HepG2 (cell line): ENCODE data around the gene CACNA1I. TPM values are rescaled to one million over a fixed set of nuclear protein-coding genes. Genes with fewer than 3 reads are reported as not detected.

Experiments used
- ATAC-seq: fragments of 200-7000 bp; cut with Tn5 transposase; 3 replicates; pipeline ENCODE4 v1.9.1; 2020; ENCODE audit warnings: mild to moderate bottlenecking, moderate library complexity
- BruUV-seq: library from RNA; stranded (reverse); fragments of 400-500 nt; replicated peaks from 2 replicates; lab custom pipeline; 2021; lab: Mats Ljungman, UMichigan
- CTCF ChIA-PET: fragments of 300-600 bp; formaldehyde crosslinking; extraction: SDS; loops from one replicate; lab custom pipeline; 2021; ENCODE audit warnings: low total read pairs, inconsistent platforms, low intra/inter-chr PET ratio; lab: Yijun Ruan, JAX
- POLR2A ChIA-PET: fragments of 350-600 bp; sonication (Branson Sonifier 250); formaldehyde crosslinking; loops from one replicate; lab custom pipeline; 2020; ENCODE audit warnings: antibody characterized with exemption, inconsistent platforms; lab: Yijun Ruan, JAX
- DNase-seq: peaks from one replicate; pipeline ENCODE4 v3.0.0-alpha.2; 2015; ENCODE audit warnings: low spot score
- FAIRE-seq: peaks from 3 replicates; lab custom pipeline; 2011; peaks lifted over from hg19 to GRCh38; lab: Jason Lieb, UNC
- H2AFZ ChIP-seq: one replicate; pipeline ENCODE4 v1.6.1; 2011; ENCODE audit warnings: low read length, inconsistent platforms
- H3K27ac ChIP-seq: fragments of 300-600 bp; 3 replicates; pipeline ENCODE4 v1.8.0; 2011; ENCODE audit warnings: mixed run types, mild to moderate bottlenecking, mixed read lengths, low read length, inconsistent platforms; ENCODE audit not compliant: insufficient read depth; ENCODE audit errors: extremely low read length
- H3K27me3 ChIP-seq, 2 experiments: fragments of 200-600 bp in 1 of 2; 2 replicates in 1 of 2; 3 replicates in 1 of 2; pipeline versions ENCODE4 v1.6.0 to v1.8.0; 2011; ENCODE audit warnings: low read length in 2 of 2, mild to moderate bottlenecking in 2 of 2, moderate library complexity in 2 of 2, inconsistent platforms in 1 of 2; ENCODE audit not compliant: insufficient read depth in 2 of 2, control insufficient read depth in 1 of 2
- H3K36me3 ChIP-seq, 2 experiments: fragments of 200-600 bp in 1 of 2; replicated peaks in 1 of 2; 2 replicates in 1 of 2; 3 replicates in 1 of 2; pipeline versions ENCODE4 v1.5.1 to v1.8.0; 2011; ENCODE audit warnings: low read length in 2 of 2, inconsistent platforms in 1 of 2; ENCODE audit not compliant: insufficient read depth in 2 of 2, control insufficient read depth in 1 of 2
- H3K4me1 ChIP-seq: 2 replicates; pipeline ENCODE4 v1.5.1; 2012; ENCODE audit warnings: low read length, inconsistent platforms; ENCODE audit not compliant: insufficient read depth
- H3K4me2 ChIP-seq: 2 replicates; pipeline ENCODE4 v1.6.0; 2011; ENCODE audit warnings: low read depth, low read length, inconsistent platforms
- H3K4me3 ChIP-seq, 3 experiments: fragments of 200-600 bp in 1 of 3; sonication (generic), shearing (Covaris generic) in 1 of 3; replicated peaks in 1 of 3; 2 replicates each; pipeline ENCODE4 v1.5.1; 2011 to 2016; ENCODE audit warnings: low read length in 3 of 3, inconsistent platforms in 2 of 3, low read depth in 2 of 3, mild to moderate bottlenecking in 2 of 3, control low read depth in 1 of 3, mixed read lengths in 1 of 3; ENCODE audit not compliant: insufficient read depth in 1 of 3
- H3K79me2 ChIP-seq: one replicate; pipeline ENCODE4 v1.6.1; 2011; ENCODE audit warnings: low read length, inconsistent platforms; ENCODE audit not compliant: insufficient read depth
- H3K9ac ChIP-seq: 2 replicates; pipeline ENCODE4 v1.6.0; 2011; ENCODE audit warnings: mild to moderate bottlenecking, low read depth, low read length, inconsistent platforms; ENCODE audit not compliant: insufficient read depth
- H3K9me3 ChIP-seq: 2 replicates; pipeline ENCODE4 v1.5.1; 2012; ENCODE audit warnings: mild to moderate bottlenecking, low read length
- H4K20me1 ChIP-seq: 2 replicates; pipeline ENCODE4 v1.6.0; 2011; ENCODE audit warnings: inconsistent platforms, mild to moderate bottlenecking, low read length, moderate library complexity; ENCODE audit not compliant: insufficient read depth
- CREB1 ChIP-seq, 2 experiments: fragments of 450-650 bp in 1 of 2; IDR thresholded peaks; 2 replicates each; pipeline ENCODE4 v1.6.1; 2016 to 2017; ENCODE audit warnings: control low read depth in 1 of 2, mild to moderate bottlenecking in 1 of 2, missing compliant biosample characterization in 1 of 2, missing genetic modification characterization in 1 of 2
- DBP ChIP-seq: sonication (generic); formaldehyde crosslinking; IDR thresholded peaks from 2 replicates; pipeline ENCODE4 v1.4.0; 2020; ENCODE audit warnings: missing genetic modification reagents; ENCODE audit errors: not compliant biosample characterization
- ELK4 ChIP-seq: sonication (generic); formaldehyde crosslinking; IDR thresholded peaks from 2 replicates; pipeline ENCODE4 v1.9.0; 2021; ENCODE audit warnings: missing genetic modification reagents, borderline replicate concordance
- FOXK2 ChIP-seq: fragments of 450-650 bp; IDR thresholded peaks from 2 replicates; pipeline ENCODE4 v1.6.1; 2016
- HNRNPL ChIP-seq: fragments of 200-400 bp; formaldehyde crosslinking; IDR thresholded peaks from 2 replicates; pipeline ENCODE4 v1.6.1; 2017; ENCODE audit warnings: mild to moderate bottlenecking, low read depth, low read length
- PHF20 ChIP-seq: sonication (generic); formaldehyde crosslinking; IDR thresholded peaks from 2 replicates; pipeline ENCODE4 v1.5.0; 2020; ENCODE audit warnings: mild to moderate bottlenecking, missing genetic modification reagents
- SIN3B ChIP-seq: fragments of 150-350 bp; IDR thresholded peaks from 2 replicates; pipeline ENCODE4 v1.6.1; 2014; ENCODE audit warnings: low read length
- THYN1 ChIP-seq: sonication (generic); formaldehyde crosslinking; IDR thresholded peaks from 2 replicates; pipeline ENCODE4 v1.8.1; 2023; ENCODE audit warnings: low read depth, mild to moderate bottlenecking, moderate library complexity, missing genetic modification reagents, borderline replicate concordance
- ZNF160 ChIP-seq: sonication (generic); formaldehyde crosslinking; IDR thresholded peaks from 2 replicates; pipeline ENCODE4 v1.8.0; 2022; ENCODE audit warnings: mild to moderate bottlenecking, inconsistent platforms, missing genetic modification reagents
- ZNF567 ChIP-seq: sonication (generic); formaldehyde crosslinking; IDR thresholded peaks from 2 replicates; pipeline ENCODE4 v1.8.1; 2023; ENCODE audit warnings: mild to moderate bottlenecking, missing genetic modification reagents, borderline replicate concordance
- ZNF660 ChIP-seq: sonication (generic); formaldehyde crosslinking; IDR thresholded peaks from 2 replicates; pipeline ENCODE4 v1.5.1; 2020; ENCODE audit warnings: mild to moderate bottlenecking, low read depth, missing genetic modification reagents, borderline replicate concordance
- ZNF792 ChIP-seq: IDR thresholded peaks from 2 replicates; pipeline ENCODE4 v1.6.1; 2016
- ZSCAN30 ChIP-seq: sonication (generic); formaldehyde crosslinking; IDR thresholded peaks from 2 replicates; pipeline ENCODE4 v1.5.0; 2020; ENCODE audit warnings: mild to moderate bottlenecking, missing genetic modification reagents
- WGBS: methylation state at CpG from one replicate; pipeline ENCODE4 v1.1.6; 2017; ENCODE audit warnings: low lambda C conversion rate; 5-methylcytosine and 5-hydroxymethylcytosine counted together
- in situ Hi-C: cut with HindIII; loops from 2 replicates; pipeline ENCODE4 v1.10.0; 2017; ENCODE audit warnings: low pct_unique_long_range_greater_than_20kb; ENCODE audit not compliant: extremely low pct_ligation_motif_present
- intact Hi-C: fragments of 100-400 bp; cut with micrococcal nuclease; formaldehyde crosslinking; loops from one replicate; pipeline ENCODE4 v1.10.0; 2022; ENCODE audit not compliant: unreplicated experiment
- polyA plus RNA-seq, 8 experiments: library from polyadenylated mRNA; depleted of rRNA in 3 of 8; stranded (reverse) in 7 of 8; unstranded in 1 of 8; fragments of >200 nt; fragmentation: Illumina TruSeq in 4 of 8; extraction: Trizol in 4 of 8; gene quantifications; 2 replicates each; pipeline versions ENCODE4 v1.2.1 to v1.2.3, GENCODE V29; 2011 to 2016; ENCODE audit warnings: low read depth in 4 of 8, missing spikeins in 1 of 8, mixed read lengths in 1 of 8; ENCODE audit not compliant: insufficient read depth in 1 of 8
- total RNA-seq, 5 experiments: library from RNA; depleted of rRNA; stranded (reverse); fragments of >200 nt; fragmentation: Illumina TruSeq; extraction: Trizol; gene quantifications; 2 replicates each; pipeline ENCODE4 v1.2.3, GENCODE V29; 2016; ENCODE audit warnings: low read depth in 1 of 5

The CACNA1I gene
- total and polyA plus RNA-seq, 2 of the 13 experiments (the other 11 are each of a cell fraction or from before 2014, with no cell fraction given), result not detected

- TF ChIP-seq THYN1 (no peak), ZNF792 (CRISPR knock-in tag) (no peak), ZNF567 (no peak), PHF20 (CRISPR knock-in tag) (no peak)
Measured at GRCh38 chr22:39665661-39666431, 95.3 kb downstream of the CACNA1I start (continued).

GRCh38 chr22:39666495-39666894 is 95.9 kb downstream of the CACNA1I start:
- no peak for TF ChIP-seq ZNF660 (CRISPR knock-in tag)
- intact Hi-C loops (no loop called here), in situ Hi-C loops (no loop called here)
- no peak for FAIRE-seq
- Histone ChIP-seq H3K36me3 (no peaks in the 10 kb centered on the region), H3K4me3 (no peak overlapping the region), H2AFZ (no peak overlapping the region), H3K27ac (no peak overlapping the region), H3K27me3 (peaks cover 6 to 23% of the 10 kb centered on the region in 2 experiments; a peak in 4 of 5 replicates), H4K20me1 (no peaks in the 10 kb centered on the region), H3K79me2 (no peaks in the 10 kb centered on the region), H3K4me1 (0 out of 2 replicates have a peak, but pooled peaks cover 8% of the 10 kb centered on the region), H3K9ac (no peak overlapping the region), H3K9me3 (no peaks in the 10 kb centered on the region; the same call in 1 of the 2 replicates), H3K4me2 (no peak overlapping the region)
- no peak for DNase-seq
- POLR2A ChIA-PET, result no interaction called here
- no TSS peak for BruUV-seq
- 0% methylated on average over 1 of the region's 5 CpGs for WGBS
- ATAC-seq, result no peak
- CTCF ChIA-PET, result no interaction called here

GRCh38 chr22:39666926-39667325 is 96.4 kb downstream of the CACNA1I start:
- WGBS, result 36% methylated on average over 3 of the region's 7 CpGs
- no peak for FAIRE-seq
- Histone ChIP-seq H3K9ac (no peak overlapping the region), H3K4me3 (no peak overlapping the region), H3K9me3 (peaks cover 4% of the 10 kb centered on the region; the same call in 1 of the 2 replicates), H2AFZ (no peak overlapping the region), H3K36me3 (no peaks in the 10 kb centered on the region), H3K4me1 (0 out of 2 replicates have a peak, but pooled peaks cover 8% of the 10 kb centered on the region)
- BruUV-seq, result no TSS peak
- POLR2A ChIA-PET, result no interaction called here
- TF ChIP-seq ZNF160 (CRISPR knock-in tag) (no peak), FOXK2 (no peak), SIN3B (no peak), DBP (CRISPR knock-in tag) (no peak), CREB1 (IDR thresholded peaks at IDR 0.05) (no peak), CREB1 (CRISPR knock-in tag; IDR thresholded peaks at IDR 0.05) (no peak), ELK4 (CRISPR knock-in tag) (no peak), ZSCAN30 (CRISPR knock-in tag) (no peak), HNRNPL (no peak)
- TF ChIP-seq, all 625 proteins: peak for 0
- in situ Hi-C loops, result no loop called here
- intact Hi-C loops, result no loop called here
- H3K79me2 ChIP-seq, result no peaks in the 10 kb centered on the region
- CTCF ChIA-PET, result no interaction called here
- H3K4me2 ChIP-seq, result no peak overlapping the region
- H3K27ac ChIP-seq, result no peak overlapping the region
- no peak for DNase-seq
- no peaks in the 10 kb centered on the region for H4K20me1 ChIP-seq
- ATAC-seq, result no peak
- H3K27me3 ChIP-seq, result peaks cover 6 to 23% of the 10 kb centered on the region in 2 experiments; a peak in 4 of 5 replicates
